Endothelial cell of umbilical vein (primary cell): ENCODE results near the gene PINK1.

Experiments
- CTCF ChIP-seq, 2 donors: IDR thresholded peaks; 1 replicate in 1 of 2; 2 replicates in 1 of 2; pipeline ENCODE4 v1.5.1; 2011; ENCODE audit warnings: low read length in 2 of 2, mild to moderate bottlenecking in 2 of 2, moderate library complexity in 2 of 2, control low read depth in 1 of 2, inconsistent platforms in 1 of 2, low read depth in 1 of 2; ENCODE audit not compliant: insufficient read depth in 1 of 2; ENCODE audit errors: extremely low read depth in 1 of 2
- EZH2 ChIP-seq: IDR thresholded peaks from 2 replicates; pipeline ENCODE4 v1.6.1; 2012; ENCODE audit warnings: borderline replicate concordance, low read depth, mild to moderate bottlenecking, moderate library complexity, low read length, inconsistent platforms; ENCODE audit not compliant: severe bottlenecking
- MYC ChIP-seq: IDR thresholded peaks from one replicate; pipeline ENCODE4 v1.6.1; 2011; ENCODE audit warnings: mild to moderate bottlenecking, low read depth, low read length

DNA sequence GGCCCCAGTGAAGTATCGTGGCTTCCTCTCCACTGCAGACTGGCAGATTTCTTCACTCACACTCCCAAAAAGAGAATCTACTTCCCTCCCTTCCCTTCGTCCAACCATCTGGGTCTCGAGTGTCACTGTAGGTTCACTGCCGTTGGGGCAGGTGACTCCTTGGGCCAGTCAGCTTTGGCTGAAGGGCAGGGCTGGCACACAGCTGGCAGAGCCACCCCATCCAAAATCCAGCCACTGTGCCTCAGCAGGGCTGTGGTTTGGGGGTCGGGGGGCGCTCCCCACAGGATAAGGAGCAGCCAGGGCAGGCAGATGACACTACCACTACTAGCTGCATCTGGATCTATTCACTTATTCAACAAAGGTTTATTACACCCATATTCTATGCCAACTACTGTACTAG, 9.8 kb downstream of the PINK1 start:
- TF ChIP-seq EZH2 (no peak), CTCF (IDR thresholded peaks at IDR 0.05; ENCODE audit: extremely low read depth in 1 of 2, insufficient read depth in 1 of 2, low read depth in 1 of 2, low read length in 2 of 2) (no peak), MYC (no peak)
